Gastrocnemius medialis (tissue), 4 donors: ENCODE measurements around the gene GAPVD1. TPM values are rescaled to one million over a fixed set of nuclear protein-coding genes. Genes with fewer than 3 reads are reported as not detected.
"Not testable (repeated sequence)": the region's sequence is repeated elsewhere in the genome, so short reads cannot be mapped to it uniquely, and the experiment has no call there.

Source experiments
- ATAC-seq, 2 donors: fragments of 150-250 bp; one replicate each; pipeline ENCODE4 v1.9.1; 2016
- DNase-seq, 2 donors: peaks; one replicate each; pipeline ENCODE4 v3.0.0-alpha.2; 2019
- H3K27ac ChIP-seq, 4 donors: fragments of 200-600 bp; sonication (generic); 1 replicate in 1 of 4; 2 replicates in 3 of 4; pipeline ENCODE4 v1.5.1; 2016 to 2018; ENCODE audit warnings: mild to moderate bottlenecking in 2 of 4, moderate library complexity in 1 of 4
- H3K27me3 ChIP-seq, 3 donors: fragments of 200-600 bp; sonication (generic) in 2 of 3; 1 replicate in 1 of 3; 2 replicates in 2 of 3; pipeline versions ENCODE4 v1.5.1 to v1.6.0; 2016 to 2019; ENCODE audit warnings: mild to moderate bottlenecking in 1 of 3, moderate library complexity in 1 of 3
- H3K36me3 ChIP-seq, 2 donors: fragments of 200-600 bp; sonication (generic) in 1 of 2; one replicate each; pipeline ENCODE4 v1.5.1; 2017 to 2018
- H3K4me1 ChIP-seq, 2 donors: fragments of 200-600 bp; sonication (generic) in 1 of 2; one replicate each; pipeline ENCODE4 v1.5.1; 2016 to 2017; ENCODE audit warnings: mild to moderate bottlenecking in 2 of 2
- H3K4me3 ChIP-seq, 4 donors: fragments of 200-600 bp; sonication (generic) in 3 of 4; 1 replicate in 1 of 4; 2 replicates in 3 of 4; pipeline ENCODE4 v1.5.1; 2016 to 2019; ENCODE audit warnings: mild to moderate bottlenecking in 2 of 4
- H3K9me3 ChIP-seq, 3 donors: fragments of 200-600 bp; sonication (generic) in 2 of 3; 1 replicate in 1 of 3; 2 replicates in 2 of 3; pipeline ENCODE4 v1.5.1; 2016 to 2019
- CTCF ChIP-seq, 5 experiments: fragments of 450-650 bp in 3 of 5; fragments of 200-600 bp in 2 of 5; sonication (generic) in 2 of 5; IDR thresholded peaks in 4 of 5; conservative IDR thresholded peaks in 1 of 5; 1 replicate in 4 of 5; 2 replicates in 1 of 5; pipeline ENCODE4 v1.5.1; 2016 to 2019; ENCODE audit warnings: antibody characterized with exemption in 5 of 5, mild to moderate bottlenecking in 3 of 5, moderate library complexity in 3 of 5
- POLR2A ChIP-seq, 2 donors: fragments of 450-650 bp; IDR thresholded peaks; one replicate each; pipeline ENCODE4 v1.6.1; 2017; ENCODE audit warnings: antibody characterized with exemption in 2 of 2, mild to moderate bottlenecking in 2 of 2, moderate library complexity in 2 of 2
- in situ Hi-C, 4 donors: fragments of 200-750 bp; cut with MboI; loops; one replicate each; pipeline versions ENCODE4 v1.15.0 to v1.8.0; 2017; ENCODE audit warnings: low sequenced_read_pairs in 4 of 4
- intact Hi-C: fragments of 100-400 bp; cut with DNase I; formaldehyde crosslinking; loops from one replicate; pipeline ENCODE4 v1.15.1; 2023; ENCODE audit warnings: low total_unique reads
- total RNA-seq, 4 donors: library from RNA; depleted of rRNA; stranded (reverse); fragments of >200 nt; gene quantifications; one replicate each; pipeline versions ENCODE4 v1.1.0 to v1.2.3, GENCODE V29; 2016

Gene GAPVD1
- total RNA-seq, 4 donors from 2014 or later: 46.9 to 66.8 (median 53.6) TPM

- H3K4me3 ChIP-seq: no peak overlapping the region
- intact Hi-C loops (no loop called here), in situ Hi-C loops (loop anchor here in 1 of 4 donors (25.0 kb wide), 1 partner anchor 634 kb away; the partner anchor contains the start of gene NR6A1)
- no peaks in the 10 kb centered on the region for H3K27me3 ChIP-seq
- H3K4me1 ChIP-seq: no peaks in the 10 kb centered on the region
- no peaks in the 10 kb centered on the region for H3K9me3 ChIP-seq
- ATAC-seq: no peak
- DNase-seq: no peak
- TF ChIP-seq CTCF (IDR thresholded peaks at IDR 0.05 in 4 of 5, conservative IDR thresholded peaks at IDR 0.05 in 1 of 5): no peak
- TF ChIP-seq POLR2A (IDR thresholded peaks at IDR 0.05): no peak
- no peak overlapping the region for H3K27ac ChIP-seq
- no peaks in the 10 kb centered on the region for H3K36me3 ChIP-seq
Observed at GRCh38 chr9:125396799-125397198, 135.2 kb downstream of the GAPVD1 start.

GRCh38 chr9:125397736-125398135 is 136.1 kb downstream of the GAPVD1 start:
- no peak for TF ChIP-seq CTCF (IDR thresholded peaks at IDR 0.05 in 4 of 5, conservative IDR thresholded peaks at IDR 0.05 in 1 of 5)
- no peak for TF ChIP-seq POLR2A (IDR thresholded peaks at IDR 0.05)
- in situ Hi-C loops: loop anchor here in 1 of 4 donors (25.0 kb wide), 1 partner anchor 635 kb away; the partner anchor contains the start of gene NR6A1
- H3K27me3 ChIP-seq: no peaks in the 10 kb centered on the region

GRCh38 chr9:125398243-125398642 is 136.6 kb downstream of the GAPVD1 start:
- H3K9me3 ChIP-seq: no peaks in the 10 kb centered on the region
- ATAC-seq (no peak), DNase-seq (no peak)
- no peak overlapping the region for H3K4me3 ChIP-seq
- no peak overlapping the region for H3K27ac ChIP-seq
- no peaks in the 10 kb centered on the region for H3K36me3 ChIP-seq
- intact Hi-C loops: no loop called here
- H3K27me3 ChIP-seq: no peaks in the 10 kb centered on the region
- in situ Hi-C loops: loop anchor here in 1 of 4 donors (25.0 kb wide), 1 partner anchor 636 kb away; the partner anchor contains the start of gene NR6A1
- no peaks in the 10 kb centered on the region for H3K4me1 ChIP-seq
- TF ChIP-seq CTCF (IDR thresholded peaks at IDR 0.05 in 4 of 5, conservative IDR thresholded peaks at IDR 0.05 in 1 of 5) (no peak), POLR2A (IDR thresholded peaks at IDR 0.05) (no peak)

More at GRCh38 chr9:125397736-125398135, 136.1 kb downstream of the GAPVD1 start:
- no peaks in the 10 kb centered on the region for H3K36me3 ChIP-seq
- no peaks in the 10 kb centered on the region for H3K4me1 ChIP-seq
- H3K9me3 ChIP-seq: no peaks in the 10 kb centered on the region
- no peak overlapping the region for H3K27ac ChIP-seq
- no peak overlapping the region for H3K4me3 ChIP-seq
- intact Hi-C loops: no loop called here
- DNase-seq: no peak
- no peak for ATAC-seq

GRCh38 chr9:125399165-125399564 is 137.5 kb downstream of the GAPVD1 start:
- intact Hi-C loops (no loop called here), in situ Hi-C loops (loop anchor here in 1 of 4 donors (25.0 kb wide), 1 partner anchor 637 kb away; the partner anchor contains the start of gene NR6A1)
- Histone ChIP-seq H3K27me3 (no peaks in the 10 kb centered on the region), H3K9me3 (no peaks in the 10 kb centered on the region), H3K36me3 (no peaks in the 10 kb centered on the region), H3K4me3 (no peak overlapping the region), H3K4me1 (no peaks in the 10 kb centered on the region), H3K27ac (no peak overlapping the region)
- ATAC-seq (no peak), DNase-seq (no peak)
- TF ChIP-seq POLR2A (IDR thresholded peaks at IDR 0.05): no peak
- no peak for TF ChIP-seq CTCF (IDR thresholded peaks at IDR 0.05 in 4 of 5, conservative IDR thresholded peaks at IDR 0.05 in 1 of 5)

GRCh38 chr9:125399666-125400065 is 138.0 kb downstream of the GAPVD1 start:
- H3K4me1 ChIP-seq: no peaks in the 10 kb centered on the region
- no peak overlapping the region for H3K4me3 ChIP-seq
- no peaks in the 10 kb centered on the region for H3K36me3 ChIP-seq
- DNase-seq (no peak), ATAC-seq (no peak)
- no peaks in the 10 kb centered on the region for H3K27me3 ChIP-seq
- intact Hi-C loops: loop anchor here (10.0 kb wide), 2 partner anchors 235 to 1095 kb away; no protein-coding TSS in a partner anchor
- in situ Hi-C loops: loop anchor here (10.0 to 25.0 kb wide), 4 partner anchors 238 to 1088 kb away; partner anchors contain the start of gene NR6A1 (in 1 of the 4)
- H3K9me3 ChIP-seq: no peaks in the 10 kb centered on the region
- no peak for TF ChIP-seq POLR2A (IDR thresholded peaks at IDR 0.05)
- no peak for TF ChIP-seq CTCF (IDR thresholded peaks at IDR 0.05 in 4 of 5, conservative IDR thresholded peaks at IDR 0.05 in 1 of 5)
- H3K27ac ChIP-seq: no peak overlapping the region

- not testable (repeated sequence) for ATAC-seq, H3K27ac ChIP-seq, H3K27me3 ChIP-seq, DNase-seq, H3K36me3 ChIP-seq, H3K4me3 ChIP-seq, H3K9me3 ChIP-seq, H3K4me1 ChIP-seq
- in situ Hi-C loops: loop anchor here (10.0 to 25.0 kb wide), 3 partner anchors 237 to 1087 kb away; no protein-coding TSS in a partner anchor
- intact Hi-C loops: loop anchor here (10.0 kb wide), 2 partner anchors 235 to 1095 kb away; no protein-coding TSS in a partner anchor
Observed at GRCh38 chr9:125400232-125400631, 138.6 kb downstream of the GAPVD1 start.
